DOHH2 (cell line): ENCODE data around the gene SH3GL3.

Experiments used
- H3F3A ChIP-seq: fragments of 200-600 bp; sonication (generic), shearing (Covaris generic); 2 replicates; pipeline ENCODE4 v1.6.0; 2016; ENCODE audit warnings: antibody characterized with exemption, mild to moderate bottlenecking; ENCODE audit not compliant: control insufficient read depth, insufficient read depth
- H3K27ac ChIP-seq: fragments of 200-600 bp; sonication (generic); 2 replicates; pipeline ENCODE4 v1.5.1; 2014; ENCODE audit warnings: low read depth, mild to moderate bottlenecking, low read length, moderate library complexity
- H3K27me3 ChIP-seq: fragments of 200-600 bp; sonication (generic); 2 replicates; pipeline ENCODE4 v1.6.1; 2014; ENCODE audit warnings: mild to moderate bottlenecking, low read length, mixed read lengths; ENCODE audit not compliant: control insufficient read depth
- H3K36me3 ChIP-seq: fragments of 200-600 bp; sonication (generic); 2 replicates; pipeline ENCODE4 v1.6.1; 2014; ENCODE audit warnings: mild to moderate bottlenecking, low read length, moderate library complexity, mixed read lengths; ENCODE audit not compliant: control insufficient read depth
- H3K4me1 ChIP-seq: fragments of 200-600 bp; sonication (generic); 2 replicates; pipeline ENCODE4 v1.6.1; 2014; ENCODE audit warnings: mild to moderate bottlenecking, low read length, mixed read lengths; ENCODE audit not compliant: control insufficient read depth
- H3K4me2 ChIP-seq: fragments of 200-600 bp; sonication (generic); 2 replicates; pipeline ENCODE4 v1.6.0; 2014; ENCODE audit warnings: mild to moderate bottlenecking, low read length, moderate library complexity
- H3K4me3 ChIP-seq: fragments of 200-600 bp; sonication (generic); 2 replicates; pipeline ENCODE4 v1.5.1; 2014; ENCODE audit warnings: mild to moderate bottlenecking, low read length, mixed read lengths
- H3K79me2 ChIP-seq: fragments of 200-600 bp; sonication (generic); 2 replicates; pipeline ENCODE4 v1.6.1; 2014; ENCODE audit warnings: mild to moderate bottlenecking, low read length, mixed read lengths; ENCODE audit not compliant: control insufficient read depth
- H3K9me2 ChIP-seq: fragments of 200-600 bp; sonication (generic); replicated peaks from 2 replicates; pipeline ENCODE4 v1.6.1; 2014; ENCODE audit warnings: mild to moderate bottlenecking, low read length, mixed read lengths; ENCODE audit not compliant: control insufficient read depth
- H3K9me3 ChIP-seq: fragments of 200-600 bp; sonication (generic); 2 replicates; pipeline ENCODE4 v1.6.1; 2014; ENCODE audit warnings: antibody characterized with exemption, low read length, mixed read lengths; ENCODE audit not compliant: control insufficient read depth, insufficient read depth
- H4K20me1 ChIP-seq: fragments of 200-600 bp; sonication (generic); 2 replicates; pipeline ENCODE4 v1.6.0; 2014; ENCODE audit warnings: low read depth, mild to moderate bottlenecking, antibody characterized with exemption, low read length, moderate library complexity; ENCODE audit not compliant: control insufficient read depth, insufficient read depth
- CTCF ChIP-seq: fragments of 200-600 bp; sonication (generic); IDR thresholded peaks from one replicate; pipeline ENCODE4 v1.5.1; 2014; ENCODE audit warnings: antibody characterized with exemption, mild to moderate bottlenecking, low read depth, low read length; ENCODE audit not compliant: poor library complexity, severe bottlenecking
- EZH2phosphoT487 ChIP-seq: fragments of 200-600 bp; sonication (generic); IDR thresholded peaks from 2 replicates; pipeline ENCODE4 v1.6.1; 2017; ENCODE audit warnings: borderline replicate concordance, mild to moderate bottlenecking, antibody characterized with exemption, low read length, moderate library complexity, mixed read lengths

Gene SH3GL3

GRCh38 chr15:83474578-83474977, 27.4 kb downstream of the SH3GL3 start:
- no peaks in the 10 kb centered on the region for H3K27me3 ChIP-seq
- H3K36me3 ChIP-seq: no peaks in the 10 kb centered on the region
- no peaks in the 10 kb centered on the region for H3K9me3 ChIP-seq
- H3K9me2 ChIP-seq: no peaks in the 10 kb centered on the region
- H3K27ac ChIP-seq: no peak overlapping the region
- H3F3A ChIP-seq: no peaks in the 10 kb centered on the region
- no peaks in the 10 kb centered on the region for H4K20me1 ChIP-seq
- no peak overlapping the region for H3K4me2 ChIP-seq
- no peak for TF ChIP-seq CTCF
- no peak for TF ChIP-seq EZH2phosphoT487
- no peaks in the 10 kb centered on the region for H3K79me2 ChIP-seq
- H3K4me3 ChIP-seq: no peak overlapping the region
- no peaks in the 10 kb centered on the region for H3K4me1 ChIP-seq

GRCh38 chr15:83475551-83475950, 28.4 kb downstream of the SH3GL3 start:
- H3F3A ChIP-seq: no peaks in the 10 kb centered on the region

GRCh38 chr15:83476066-83476465, 28.9 kb downstream of the SH3GL3 start:
- no peaks in the 10 kb centered on the region for H4K20me1 ChIP-seq
- no peak overlapping the region for H3K27ac ChIP-seq
- no peaks in the 10 kb centered on the region for H3K9me3 ChIP-seq
- no peak overlapping the region for H3K4me3 ChIP-seq
- H3K27me3 ChIP-seq: no peaks in the 10 kb centered on the region
- no peaks in the 10 kb centered on the region for H3K4me1 ChIP-seq
- no peaks in the 10 kb centered on the region for H3K79me2 ChIP-seq
- H3F3A ChIP-seq: no peaks in the 10 kb centered on the region
- no peaks in the 10 kb centered on the region for H3K9me2 ChIP-seq
- H3K36me3 ChIP-seq: no peaks in the 10 kb centered on the region
- no peak for TF ChIP-seq CTCF
- TF ChIP-seq EZH2phosphoT487: no peak
- no peak overlapping the region for H3K4me2 ChIP-seq

More at GRCh38 chr15:83475551-83475950, 28.4 kb downstream of the SH3GL3 start:
- Histone ChIP-seq H3K36me3 (no peaks in the 10 kb centered on the region), H3K27me3 (no peaks in the 10 kb centered on the region), H3K4me3 (no peak overlapping the region), H3K9me3 (no peaks in the 10 kb centered on the region), H3K79me2 (no peaks in the 10 kb centered on the region), H3K4me1 (no peaks in the 10 kb centered on the region), H4K20me1 (no peaks in the 10 kb centered on the region), H3K9me2 (no peaks in the 10 kb centered on the region), H3K4me2 (no peak overlapping the region), H3K27ac (no peak overlapping the region)
- TF ChIP-seq CTCF: no peak
- no peak for TF ChIP-seq EZH2phosphoT487

- Histone ChIP-seq H3K9me2 (no peaks in the 10 kb centered on the region), H3K9me3 (no peaks in the 10 kb centered on the region), H3K4me1 (no peaks in the 10 kb centered on the region), H4K20me1 (no peaks in the 10 kb centered on the region), H3K36me3 (no peaks in the 10 kb centered on the region), H3K4me3 (no peak overlapping the region), H3K79me2 (no peaks in the 10 kb centered on the region), H3K27ac (no peak overlapping the region), H3K27me3 (no peaks in the 10 kb centered on the region), H3F3A (no peaks in the 10 kb centered on the region), H3K4me2 (no peak overlapping the region)
- TF ChIP-seq EZH2phosphoT487 (no peak), CTCF (no peak)
These were observed 29.6 kb downstream of the SH3GL3 start for GRCh38 chr15:83476708-83477107.
